CD4-positive, alpha-beta memory T cell (primary cell): ENCODE measurements around the gene ADGRV1. TPM values are rescaled to one million over a fixed set of nuclear protein-coding genes. Genes with fewer than 3 reads are reported as not detected.

ENCODE experiments used
- CTCF ChIA-PET: fragments of 350-600 bp; sonication (Branson Sonifier 250); formaldehyde crosslinking; loops from one replicate; lab custom pipeline; 2021; ENCODE audit warnings: inconsistent platforms; ENCODE audit not compliant: partially characterized antibody; lab: Charles Lee
- POLR2A ChIA-PET: fragments of 350-600 bp; sonication (Branson Sonifier 250); formaldehyde crosslinking; loops from one replicate; lab custom pipeline; 2021; ENCODE audit not compliant: partially characterized antibody; lab: Charles Lee
- DNase-seq, 5 donors: peaks; one replicate each; pipeline versions ENCODE4 v3.0.0 to v3.0.0-alpha.2; 2020 to 2022; ENCODE audit warnings: mixed read lengths in 1 of 5
- H3K27ac ChIP-seq: one replicate; pipeline ENCODE4 v1.7.0; 2013; ENCODE audit warnings: low read depth, low read length
- H3K27me3 ChIP-seq: 2 replicates; pipeline ENCODE4 v1.7.0; 2013; ENCODE audit warnings: mild to moderate bottlenecking, low read length, moderate library complexity; ENCODE audit not compliant: insufficient read depth
- H3K36me3 ChIP-seq: 2 replicates; pipeline ENCODE4 v1.7.0; 2013; ENCODE audit warnings: mild to moderate bottlenecking, low read length, moderate library complexity; ENCODE audit not compliant: insufficient read depth
- H3K4me1 ChIP-seq: 2 replicates; pipeline ENCODE4 v1.7.0; 2013; ENCODE audit warnings: mild to moderate bottlenecking, low read length, moderate library complexity; ENCODE audit not compliant: insufficient read depth
- H3K4me3 ChIP-seq, 2 donors: one replicate each; pipeline ENCODE4 v1.7.0; 2013; ENCODE audit warnings: low read length in 2 of 2, mild to moderate bottlenecking in 1 of 2
- H3K9me3 ChIP-seq, 2 donors: one replicate each; pipeline ENCODE4 v1.7.0; 2013; ENCODE audit warnings: low read length in 2 of 2, control low read depth in 1 of 2; ENCODE audit not compliant: control insufficient read depth in 1 of 2
- H3K27ac Mint-ChIP-seq, 7 donors: one replicate each; pipeline ENCODE4 v1.8.0; 2020 to 2021; ENCODE audit warnings: mixed read lengths in 7 of 7, mild to moderate bottlenecking in 6 of 7, inconsistent platforms in 3 of 7, moderate library complexity in 3 of 7
- H3K27me3 Mint-ChIP-seq, 2 donors: one replicate each; pipeline ENCODE4 v1.8.0; 2020 to 2021; ENCODE audit warnings: mixed read lengths in 2 of 2
- H3K36me3 Mint-ChIP-seq, 2 donors: one replicate each; pipeline ENCODE4 v1.8.0; 2020 to 2021; ENCODE audit warnings: mixed read lengths in 2 of 2, inconsistent platforms in 1 of 2, mild to moderate bottlenecking in 1 of 2
- H3K4me1 Mint-ChIP-seq, 4 donors: one replicate each; pipeline ENCODE4 v1.8.0; 2020 to 2021; ENCODE audit warnings: mixed read lengths in 4 of 4, mild to moderate bottlenecking in 1 of 4
- H3K4me3 Mint-ChIP-seq, 8 donors: one replicate each; pipeline ENCODE4 v1.8.0; 2020 to 2021; ENCODE audit warnings: mixed read lengths in 8 of 8, mild to moderate bottlenecking in 7 of 8, moderate library complexity in 6 of 8, inconsistent platforms in 3 of 8
- H3K9me3 Mint-ChIP-seq, 8 donors: one replicate each; pipeline ENCODE4 v1.8.0; 2020 to 2021; ENCODE audit warnings: mixed read lengths in 8 of 8, mild to moderate bottlenecking in 5 of 8, inconsistent platforms in 3 of 8, moderate library complexity in 1 of 8
- intact Hi-C: fragments of 100-400 bp; cut with micrococcal nuclease; formaldehyde crosslinking; loops from one replicate; pipeline ENCODE4 v1.15.1; 2023
- polyA plus RNA-seq, 2 donors: library from polyadenylated mRNA; unstranded; fragments of 300-500 nt; fragmentation: Illumina TruSeq; gene quantifications; one replicate each; pipeline ENCODE4 v1.2.3, GENCODE V29; 2021
- total RNA-seq, 2 experiments: library from RNA; stranded (reverse); gene quantifications; one replicate each; pipeline ENCODE4 v1.2.3, GENCODE V29; 2021

The ADGRV1 gene
- total and polyA plus RNA-seq, 4 experiments from 2014 or later = 0.09 to 0.22 TPM; not detected in 2

DNA sequence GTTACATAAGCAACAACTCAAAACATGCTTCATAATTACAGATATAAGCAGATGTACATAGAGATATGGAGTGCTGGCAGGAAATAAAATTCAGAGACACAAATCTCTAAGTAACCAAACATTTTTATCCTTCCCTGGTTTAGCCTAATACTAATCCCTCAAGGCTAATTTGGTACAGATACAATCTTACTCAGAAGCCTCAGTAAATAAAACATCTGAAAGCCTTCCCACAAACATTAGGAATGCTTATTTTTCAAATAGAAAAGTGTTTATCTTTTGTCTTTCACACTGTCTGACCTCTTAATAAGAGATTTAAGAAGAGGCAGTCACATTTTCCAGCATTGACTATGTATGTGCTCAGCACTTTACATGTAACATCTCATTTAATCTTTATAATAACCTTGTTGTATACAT, 425.1 kb downstream of the ADGRV1 start:
- Mint-ChIP-seq H3K4me3 (no peak overlapping the region), H3K36me3 (no peaks in the 10 kb centered on the region), H3K9me3 (no peaks in the 10 kb centered on the region), H3K4me1 (no peaks in the 10 kb centered on the region), H3K27ac (no peak overlapping the region), H3K27me3 (no peaks in the 10 kb centered on the region)
- Histone ChIP-seq H3K27me3 (no peaks in the 10 kb centered on the region), H3K27ac (no peak overlapping the region), H3K36me3 (no peaks in the 10 kb centered on the region), H3K9me3 (no peaks in the 10 kb centered on the region), H3K4me3 (no peak overlapping the region), H3K4me1 (no peaks in the 10 kb centered on the region)
- ChIA-PET CTCF (no interaction called here), POLR2A (no interaction called here)
- intact Hi-C loops = no loop called here
- no peak for DNase-seq

GRCh38 chr5:90985341-90985740, 426.7 kb downstream of the ADGRV1 start:
- ChIA-PET POLR2A (no interaction called here), CTCF (no interaction called here)
- no peak overlapping the region for H3K4me3 ChIP-seq
- H3K4me1 Mint-ChIP-seq = no peaks in the 10 kb centered on the region
- no peaks in the 10 kb centered on the region for H3K9me3 ChIP-seq
- H3K36me3 ChIP-seq = no peaks in the 10 kb centered on the region
- intact Hi-C loops = no loop called here
- no peak overlapping the region for H3K27ac Mint-ChIP-seq
- H3K36me3 Mint-ChIP-seq = no peaks in the 10 kb centered on the region
- no peak overlapping the region for H3K27ac ChIP-seq
- H3K27me3 Mint-ChIP-seq = no peaks in the 10 kb centered on the region
- no peaks in the 10 kb centered on the region for H3K27me3 ChIP-seq
- DNase-seq = no peak
- H3K4me3 Mint-ChIP-seq = no peak overlapping the region
- no peaks in the 10 kb centered on the region for H3K4me1 ChIP-seq
- H3K9me3 Mint-ChIP-seq = peaks cover 0 to 4% (median 0%) of the 10 kb centered on the region in 8 donors

DNA sequence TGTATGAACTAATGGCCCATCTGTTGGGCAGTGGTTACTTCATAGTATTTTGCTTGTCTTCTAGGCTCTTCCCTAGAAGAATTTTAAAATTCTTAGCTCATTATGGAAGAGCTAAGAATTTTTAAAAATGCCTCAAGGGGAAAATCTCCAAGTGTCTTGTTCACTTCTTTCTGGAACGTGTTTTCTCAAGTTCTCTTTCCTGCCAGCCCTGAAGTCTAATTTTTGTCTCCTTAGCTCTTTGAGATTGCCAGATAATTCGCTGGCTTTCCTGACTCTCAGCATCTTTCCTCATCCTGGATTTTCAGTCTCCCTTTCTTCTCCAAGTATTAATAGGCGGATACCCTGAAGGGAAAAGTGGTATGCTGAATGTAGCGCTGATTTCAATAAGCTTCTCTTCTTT, 429.1 kb downstream of the ADGRV1 start:
- no peak overlapping the region for H3K4me3 ChIP-seq
- Mint-ChIP-seq H3K27me3 (no peaks in the 10 kb centered on the region), H3K36me3 (no peaks in the 10 kb centered on the region), H3K27ac (no peak overlapping the region), H3K4me3 (no peak overlapping the region), H3K4me1 (no peaks in the 10 kb centered on the region), H3K9me3 (peaks cover 0 to 4% (median 0%) of the 10 kb centered on the region in 8 donors)
- H3K27me3 ChIP-seq = no peaks in the 10 kb centered on the region
- no peaks in the 10 kb centered on the region for H3K36me3 ChIP-seq
- CTCF ChIA-PET = interaction anchor here (1.2 kb wide), 1 partner anchor 13 kb away, joined by 4 read pairs; no protein-coding TSS in a partner anchor
- DNase-seq = no peak
- no peaks in the 10 kb centered on the region for H3K9me3 ChIP-seq
- H3K4me1 ChIP-seq = no peaks in the 10 kb centered on the region
- POLR2A ChIA-PET = no interaction called here
- no peak overlapping the region for H3K27ac ChIP-seq
- intact Hi-C loops = no loop called here

DNA sequence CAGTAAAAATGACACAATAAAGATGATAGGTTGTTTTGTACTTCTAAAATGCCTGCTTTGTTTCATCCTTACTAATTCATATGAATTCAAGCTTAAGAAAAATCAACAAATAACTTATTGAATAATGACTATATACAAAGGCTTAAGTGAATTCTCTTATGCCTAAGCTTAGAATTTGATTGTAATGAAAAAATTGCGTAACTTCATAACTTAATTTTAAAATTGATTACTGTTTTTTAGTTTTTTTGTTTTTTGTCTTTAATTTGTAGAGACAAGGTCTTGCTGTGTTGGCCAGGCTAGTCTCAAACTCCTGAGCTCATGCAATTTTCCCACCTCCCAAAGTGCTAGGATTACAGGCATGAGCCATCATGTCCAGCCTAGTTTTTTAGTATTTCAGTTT, 432.6 kb downstream of the ADGRV1 start:
- ChIA-PET CTCF (no interaction called here), POLR2A (no interaction called here)
- Histone ChIP-seq H3K36me3 (no peaks in the 10 kb centered on the region), H3K4me1 (no peaks in the 10 kb centered on the region), H3K27me3 (no peaks in the 10 kb centered on the region), H3K27ac (no peak overlapping the region), H3K4me3 (no peak overlapping the region), H3K9me3 (no peaks in the 10 kb centered on the region)
- Mint-ChIP-seq H3K27ac (no peak overlapping the region), H3K4me3 (no peak overlapping the region), H3K36me3 (peaks cover 0 to 6% of the 10 kb centered on the region in 2 donors), H3K9me3 (peaks cover 0 to 14% (median 9%) of the 10 kb centered on the region in 8 donors), H3K27me3 (no peaks in the 10 kb centered on the region), H3K4me1 (no peaks in the 10 kb centered on the region)
- DNase-seq = no peak
- intact Hi-C loops = no loop called here

- H3K27ac ChIP-seq = no peak overlapping the region
- Mint-ChIP-seq H3K27me3 (peaks cover 0 to 1% of the 10 kb centered on the region in 2 donors), H3K36me3 (peaks cover 0 to 6% of the 10 kb centered on the region in 2 donors), H3K4me1 (no peaks in the 10 kb centered on the region), H3K9me3 (peaks cover 0 to 20% (median 9%) of the 10 kb centered on the region in 8 donors), H3K27ac (no peak overlapping the region), H3K4me3 (no peak overlapping the region)
- intact Hi-C loops = no loop called here
- no peak for DNase-seq
- H3K4me3 ChIP-seq = no peak overlapping the region
- no peaks in the 10 kb centered on the region for H3K9me3 ChIP-seq
- H3K36me3 ChIP-seq = no peaks in the 10 kb centered on the region
- ChIA-PET CTCF (interaction anchor here (0.8 kb wide), 1 partner anchor 12 kb away, joined by 3 read pairs; no protein-coding TSS in a partner anchor), POLR2A (no interaction called here)
- H3K4me1 ChIP-seq = no peaks in the 10 kb centered on the region
- no peaks in the 10 kb centered on the region for H3K27me3 ChIP-seq
Measured at GRCh38 chr5:90994796-90995195, 436.2 kb downstream of the ADGRV1 start.

DNA sequence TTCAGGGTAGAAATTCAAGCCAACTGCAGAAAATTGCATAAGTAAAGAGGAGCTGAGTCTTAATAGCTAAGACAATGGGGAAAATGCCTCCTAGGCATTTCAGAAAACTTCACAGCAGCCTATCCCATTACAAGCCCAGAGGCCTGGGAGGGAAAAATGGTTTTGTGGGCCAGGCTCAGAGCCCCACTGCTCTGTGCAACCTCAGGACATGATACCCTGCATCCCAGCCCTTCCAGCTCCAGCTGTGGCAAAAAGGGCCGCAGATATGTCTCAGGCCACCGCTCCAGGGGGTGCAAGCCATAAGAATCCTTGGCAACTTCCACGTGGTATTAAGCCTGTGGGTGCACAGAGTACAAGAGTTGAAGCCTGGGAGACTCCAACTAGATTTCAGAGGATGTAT, 437.5 kb downstream of the ADGRV1 start:
- H3K27me3 ChIP-seq = no peaks in the 10 kb centered on the region
- no peak overlapping the region for H3K27ac Mint-ChIP-seq
- no peaks in the 10 kb centered on the region for H3K9me3 ChIP-seq
- H3K4me3 ChIP-seq = no peak overlapping the region
- no peaks in the 10 kb centered on the region for H3K4me1 Mint-ChIP-seq
- H3K27me3 Mint-ChIP-seq = peaks cover 0 to 1% of the 10 kb centered on the region in 2 donors
- no peaks in the 10 kb centered on the region for H3K36me3 ChIP-seq
- H3K4me1 ChIP-seq = no peaks in the 10 kb centered on the region
- H3K36me3 Mint-ChIP-seq = peaks cover 0 to 6% of the 10 kb centered on the region in 2 donors
- CTCF ChIA-PET = no interaction called here
- POLR2A ChIA-PET = no interaction called here
- peak in 1 of 5 donors; percentile 23 for DNase-seq
- H3K27ac ChIP-seq = no peak overlapping the region
- peaks cover 0 to 20% (median 9%) of the 10 kb centered on the region in 8 donors for H3K9me3 Mint-ChIP-seq
- no peak overlapping the region for H3K4me3 Mint-ChIP-seq
- intact Hi-C loops = no loop called here

GRCh38 chr5:90997082-90997481, 438.5 kb downstream of the ADGRV1 start:
- Histone ChIP-seq H3K36me3 (no peaks in the 10 kb centered on the region), H3K27me3 (no peaks in the 10 kb centered on the region), H3K27ac (no peak overlapping the region), H3K4me3 (no peak overlapping the region), H3K9me3 (no peaks in the 10 kb centered on the region), H3K4me1 (no peaks in the 10 kb centered on the region)
- H3K9me3 Mint-ChIP-seq = peaks cover 0 to 20% (median 9%) of the 10 kb centered on the region in 8 donors
- H3K36me3 Mint-ChIP-seq = peaks cover 0 to 6% of the 10 kb centered on the region in 2 donors
- H3K27me3 Mint-ChIP-seq = peaks cover 0 to 1% of the 10 kb centered on the region in 2 donors
- intact Hi-C loops = no loop called here
- no peak overlapping the region for H3K27ac Mint-ChIP-seq
- no peak overlapping the region for H3K4me3 Mint-ChIP-seq
- CTCF ChIA-PET = interaction anchor here (1.2 kb wide), 1 partner anchor 504 kb away, joined by 3 read pairs; no protein-coding TSS in a partner anchor
- no peak for DNase-seq
- POLR2A ChIA-PET = no interaction called here
- no peaks in the 10 kb centered on the region for H3K4me1 Mint-ChIP-seq
